KOPT-K1 (cell line): ENCODE measurements around the gene TNS1.

Experiments used
- H3K27ac ChIP-seq: fragments of 200-600 bp; sonication (generic); 2 replicates; pipeline ENCODE4 v1.5.1; 2016; ENCODE audit warnings: antibody characterized with exemption, mild to moderate bottlenecking, low read depth, low read length; ENCODE audit not compliant: poor library complexity, severe bottlenecking
- H3K36me3 ChIP-seq: fragments of 200-600 bp; sonication (generic); 2 replicates; pipeline ENCODE4 v1.5.1; 2017; ENCODE audit warnings: antibody characterized with exemption, mild to moderate bottlenecking, low read length, moderate library complexity; ENCODE audit not compliant: insufficient read depth
- H3K9me3 ChIP-seq: fragments of 200-600 bp; sonication (generic); 2 replicates; pipeline ENCODE4 v1.5.1; 2017; ENCODE audit warnings: antibody characterized with exemption, low read length, mild to moderate bottlenecking; ENCODE audit not compliant: insufficient read depth, poor library complexity, severe bottlenecking

Gene TNS1

GRCh38 chr2:217913436-217913835 lies 89.4 kb downstream of the TNS1 start:
- H3K9me3 ChIP-seq: no peaks in the 10 kb centered on the region
- no peak overlapping the region for H3K27ac ChIP-seq

DNA sequence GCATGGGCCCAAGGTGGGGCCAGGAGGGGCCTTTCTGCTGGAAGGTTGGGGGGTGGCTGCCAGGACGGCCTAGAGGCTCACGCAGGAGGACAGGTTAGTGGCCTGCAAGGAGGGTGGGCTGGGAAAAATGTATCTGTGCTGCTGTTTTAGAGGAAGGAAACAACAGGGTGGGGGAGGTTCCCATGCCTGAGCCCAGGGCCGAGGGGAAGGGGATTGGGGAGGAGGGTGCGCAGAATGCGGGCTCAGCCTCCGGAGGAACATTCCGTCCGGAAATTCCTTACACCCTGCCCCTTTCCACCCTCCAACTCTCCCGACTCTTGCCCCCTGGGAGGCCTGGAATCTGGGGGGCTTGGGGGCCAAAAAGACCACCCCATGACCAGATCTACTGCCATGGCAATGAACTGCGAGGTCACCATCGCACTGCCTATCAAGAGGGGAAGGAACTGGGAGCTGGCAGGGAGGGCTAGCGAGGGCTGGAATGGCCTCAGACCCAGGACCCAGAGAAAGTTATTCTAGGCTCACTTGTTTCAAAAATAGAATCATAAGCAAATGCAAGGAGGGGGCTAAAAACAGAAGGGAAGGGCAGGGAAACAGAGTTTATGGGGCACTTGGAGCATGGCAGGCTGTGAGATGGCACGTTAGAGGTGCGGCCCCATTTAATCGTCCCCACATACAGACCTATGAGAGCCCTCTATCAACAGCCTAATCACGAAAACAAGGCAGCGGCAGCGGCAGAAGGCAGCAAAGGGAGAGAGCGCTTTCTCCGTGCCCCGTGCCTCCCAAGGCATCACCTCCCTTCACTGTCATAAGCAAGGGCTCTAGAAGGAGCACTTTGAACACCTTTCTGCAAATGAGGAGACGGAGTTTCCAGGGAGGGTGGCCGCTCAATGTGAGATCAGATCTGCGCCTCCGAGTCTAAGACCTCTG lies 90.4 kb downstream of the TNS1 start:
- Histone ChIP-seq H3K9me3 (no peaks in the 10 kb centered on the region), H3K27ac (no peak overlapping the region), H3K36me3 (no peaks in the 10 kb centered on the region)

More at GRCh38 chr2:217913436-217913835, 89.4 kb downstream of the TNS1 start:
- H3K36me3 ChIP-seq: no peaks in the 10 kb centered on the region

DNA sequence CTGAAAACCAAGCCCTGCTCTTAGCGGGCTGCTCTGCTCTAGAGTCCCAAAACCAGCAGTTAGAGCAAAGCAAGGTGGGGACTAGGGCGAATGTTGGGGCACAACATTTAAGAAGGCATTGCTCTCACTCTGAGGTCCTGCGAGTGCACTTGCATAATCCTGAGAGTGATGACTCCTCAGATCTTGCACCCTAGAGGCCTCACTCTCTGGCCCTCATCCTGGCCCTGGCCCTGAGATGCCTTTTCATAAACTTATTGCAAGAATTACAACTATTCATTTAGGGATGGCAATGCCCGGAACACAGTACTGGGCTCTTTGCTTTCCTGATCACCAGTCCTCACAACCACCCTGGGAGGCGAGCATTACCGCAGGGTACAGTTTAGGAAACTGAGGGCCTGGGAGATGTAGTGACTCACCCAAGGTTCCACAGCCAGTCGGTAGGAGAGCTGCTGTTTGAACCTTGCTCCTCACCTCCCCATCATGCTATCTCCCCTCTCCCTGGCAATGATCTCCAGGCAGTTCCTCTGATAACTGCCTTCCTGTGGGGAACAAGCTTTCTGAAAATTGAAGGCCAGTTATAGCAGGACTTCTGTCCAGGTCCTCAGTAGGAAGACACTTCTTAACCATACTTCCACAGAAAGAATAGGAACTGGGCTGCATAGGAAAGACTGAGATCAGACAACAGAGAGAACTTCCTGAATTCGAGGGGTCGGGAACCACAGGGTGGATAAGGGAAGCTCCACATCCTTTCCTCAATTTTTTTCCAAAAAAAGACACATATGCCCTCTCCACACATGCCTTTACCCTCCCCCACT lies 91.3 kb downstream of the TNS1 start:
- H3K36me3 ChIP-seq: no peaks in the 10 kb centered on the region
- H3K9me3 ChIP-seq: no peaks in the 10 kb centered on the region
- no peak overlapping the region for H3K27ac ChIP-seq

DNA sequence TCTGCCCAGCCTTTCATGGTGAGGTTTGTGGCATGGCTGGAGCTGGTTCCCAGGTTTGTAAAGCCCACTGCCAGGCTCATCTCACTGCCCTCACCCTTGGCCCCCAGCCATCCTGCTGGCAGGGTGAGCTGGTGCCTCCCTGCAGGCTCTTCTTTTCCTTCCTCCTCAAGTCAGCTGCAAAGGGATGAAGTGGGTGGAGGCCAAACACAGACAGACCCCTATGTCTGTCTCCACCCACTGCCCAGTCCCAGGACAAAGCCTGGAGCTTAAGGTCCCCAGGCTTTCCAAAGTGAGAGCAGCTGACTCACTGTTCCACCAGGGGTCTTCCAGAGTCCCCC lies 92.0 kb downstream of the TNS1 start:
- Histone ChIP-seq H3K27ac (no peak overlapping the region), H3K36me3 (no peaks in the 10 kb centered on the region), H3K9me3 (no peaks in the 10 kb centered on the region)

- no peaks in the 10 kb centered on the region for H3K36me3 ChIP-seq
- H3K27ac ChIP-seq: no peak overlapping the region
- no peaks in the 10 kb centered on the region for H3K9me3 ChIP-seq
Measured at GRCh38 chr2:217909156-217909820, 93.5 kb downstream of the TNS1 start.

GRCh38 chr2:217908544-217908943 lies 94.3 kb downstream of the TNS1 start:
- H3K27ac ChIP-seq: no peak overlapping the region
- H3K36me3 ChIP-seq: no peaks in the 10 kb centered on the region
- H3K9me3 ChIP-seq: no peaks in the 10 kb centered on the region

DNA sequence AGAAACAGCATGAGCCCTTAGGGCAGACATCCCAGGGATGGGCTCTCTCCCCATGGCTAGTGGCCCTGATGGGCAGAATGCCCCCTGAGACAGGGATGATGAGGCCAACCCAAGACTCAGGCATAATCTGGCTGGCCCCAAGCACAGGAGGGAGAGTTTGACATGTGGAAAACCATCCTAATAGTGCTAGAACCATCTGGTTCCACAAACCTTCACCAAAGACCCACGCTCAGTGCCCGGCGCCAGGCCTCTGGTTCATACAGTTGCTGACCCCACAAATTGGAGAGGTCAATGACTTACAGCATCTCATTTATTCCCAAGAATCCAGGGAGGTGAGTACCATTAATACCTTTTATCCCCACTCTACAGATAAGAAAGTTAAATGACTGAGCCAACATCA lies 95.5 kb downstream of the TNS1 start:
- no peaks in the 10 kb centered on the region for H3K36me3 ChIP-seq
- no peaks in the 10 kb centered on the region for H3K9me3 ChIP-seq
- H3K27ac ChIP-seq: no peak overlapping the region

GRCh38 chr2:217906798-217907197 lies 96.0 kb downstream of the TNS1 start:
- Histone ChIP-seq H3K36me3 (no peaks in the 10 kb centered on the region), H3K27ac (no peak overlapping the region), H3K9me3 (no peaks in the 10 kb centered on the region)

DNA sequence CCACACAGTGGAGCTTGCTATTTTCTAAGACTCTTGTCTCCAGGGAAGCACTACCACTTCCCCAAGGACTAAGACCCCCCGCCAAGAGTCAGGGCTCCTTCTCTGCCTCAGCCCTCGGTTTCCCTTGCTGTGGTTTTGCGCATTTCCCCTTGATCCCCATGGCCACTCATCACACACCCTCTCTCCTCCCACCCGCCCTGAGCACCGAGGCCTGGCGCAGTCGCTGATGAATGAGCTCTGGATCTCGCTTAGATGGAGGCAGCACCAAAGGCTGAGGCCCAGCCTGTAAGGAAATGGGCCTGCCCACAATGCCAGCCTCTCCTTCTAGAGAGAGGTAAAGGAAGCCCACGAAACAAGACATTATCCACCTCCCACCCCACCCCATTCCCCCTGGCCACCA lies 96.9 kb downstream of the TNS1 start:
- no peak overlapping the region for H3K27ac ChIP-seq
- no peaks in the 10 kb centered on the region for H3K36me3 ChIP-seq
- no peaks in the 10 kb centered on the region for H3K9me3 ChIP-seq

- Histone ChIP-seq H3K27ac (no peak overlapping the region), H3K9me3 (no peaks in the 10 kb centered on the region), H3K36me3 (no peaks in the 10 kb centered on the region)
Measured at GRCh38 chr2:217905395-217905794, 97.4 kb downstream of the TNS1 start.

- Histone ChIP-seq H3K36me3 (no peaks in the 10 kb centered on the region), H3K9me3 (no peaks in the 10 kb centered on the region), H3K27ac (no peak overlapping the region)
Measured at GRCh38 chr2:217904614-217904965, 98.2 kb downstream of the TNS1 start.

DNA sequence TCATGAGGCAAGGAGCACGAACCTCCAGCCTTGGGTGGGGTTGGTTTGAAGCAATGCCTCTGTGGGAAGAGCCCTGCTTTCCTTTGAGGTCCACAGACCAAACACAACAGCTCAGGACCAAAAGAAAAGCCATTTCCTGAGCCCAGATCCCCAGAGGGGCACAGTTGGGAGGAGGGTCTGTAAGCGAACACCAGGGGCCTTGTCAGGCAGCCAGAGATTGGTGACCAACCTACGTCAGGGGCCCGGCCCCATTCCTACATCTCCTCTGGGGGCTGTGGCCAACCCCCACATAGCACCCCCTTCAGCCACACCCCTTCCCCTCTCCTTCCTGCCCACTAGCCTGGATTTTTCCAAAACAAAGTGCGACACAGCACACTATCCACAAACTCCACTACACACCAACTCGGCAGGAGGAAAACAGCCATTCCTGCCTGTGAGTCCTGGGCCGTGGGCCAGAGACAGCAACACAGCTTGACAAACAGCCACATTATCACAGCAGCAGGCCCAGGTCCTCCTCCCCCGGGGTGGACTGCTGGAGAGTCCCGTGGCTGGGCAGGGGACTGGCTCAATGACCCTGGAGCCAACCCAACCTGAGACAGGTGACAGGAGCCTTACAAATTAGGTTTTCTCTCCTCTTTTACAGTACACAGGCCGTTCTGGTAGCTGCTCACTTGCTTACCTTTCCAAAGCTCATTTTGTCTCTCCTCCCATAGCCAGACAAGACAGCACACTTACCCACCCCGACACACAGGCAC lies 98.8 kb downstream of the TNS1 start:
- Histone ChIP-seq H3K27ac (no peak overlapping the region), H3K9me3 (no peaks in the 10 kb centered on the region), H3K36me3 (no peaks in the 10 kb centered on the region)

DNA sequence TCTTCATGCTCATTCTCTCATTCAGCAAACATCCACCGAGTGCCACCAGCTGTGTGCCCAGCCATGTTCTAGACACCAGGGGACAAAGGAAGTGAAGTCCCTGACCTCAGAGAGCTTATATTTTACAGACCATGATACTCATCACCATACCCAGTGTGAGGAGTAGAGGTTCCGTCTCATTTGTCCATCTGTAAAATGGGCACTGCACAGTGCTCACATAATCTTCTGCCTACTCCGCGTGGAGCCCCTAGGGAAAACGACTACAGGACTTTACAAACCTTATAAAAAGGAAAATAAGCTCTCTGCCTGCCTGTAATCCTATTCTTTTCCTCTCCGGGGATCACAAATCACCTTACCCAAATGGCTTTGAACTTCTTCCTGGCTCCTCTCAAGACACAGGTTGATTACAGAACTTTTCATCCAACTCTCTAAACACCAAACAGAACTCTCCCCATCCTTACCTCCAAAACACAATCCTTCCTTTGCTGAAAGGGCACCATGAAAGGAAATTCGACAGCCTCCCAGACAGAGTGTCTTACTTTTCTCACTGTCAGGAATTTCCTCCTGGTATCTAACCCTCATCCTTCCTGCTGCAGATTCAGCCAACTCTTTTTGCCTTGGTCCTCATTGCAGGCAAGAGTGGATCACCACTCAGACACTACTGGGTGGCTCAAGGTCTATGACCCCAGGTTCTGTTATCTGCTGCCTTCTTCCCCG lies 99.5 kb downstream of the TNS1 start:
- H3K36me3 ChIP-seq: no peaks in the 10 kb centered on the region
- no peaks in the 10 kb centered on the region for H3K9me3 ChIP-seq
- H3K27ac ChIP-seq: no peak overlapping the region

GRCh38 chr2:217902379-217903141 lies 100.2 kb downstream of the TNS1 start:
- Histone ChIP-seq H3K27ac (no peak overlapping the region), H3K36me3 (no peaks in the 10 kb centered on the region), H3K9me3 (no peaks in the 10 kb centered on the region)
